GM23338 (cell line): ENCODE measurements around the gene VAMP7.

Source experiments
- EZH2 ChIP-seq: fragments of 200-600 bp; sonication (generic); IDR thresholded peaks from one replicate; pipeline ENCODE4 v1.8.0; 2017; ENCODE audit warnings: antibody characterized with exemption, mild to moderate bottlenecking, low read depth; ENCODE audit not compliant: unreplicated experiment
- NANOG ChIP-seq: IDR thresholded peaks from 2 replicates; pipeline ENCODE4 v1.6.1; 2016; ENCODE audit warnings: antibody characterized with exemption, borderline replicate concordance
- POLR2AphosphoS5 ChIP-seq: IDR thresholded peaks from 2 replicates; pipeline ENCODE4 v1.6.1; 2016; ENCODE audit warnings: antibody characterized with exemption, low read depth
- TF ChIP-seq, protein P1 (sequence below), 2 experiments: fragments of 200-600 bp in 1 of 2; sonication (generic) in 1 of 2; conservative IDR thresholded peaks; 2 replicates each; pipeline versions ENCODE4 v1.5.1 to v1.6.1; 2016 to 2017; ENCODE audit warnings: antibody characterized with exemption in 2 of 2, low read depth in 2 of 2, mild to moderate bottlenecking in 2 of 2, moderate library complexity in 1 of 2
- TF ChIP-seq, protein P2 (sequence below): IDR thresholded peaks from one replicate; pipeline ENCODE4 v1.6.1; 2018; ENCODE audit warnings: antibody characterized with exemption; ENCODE audit not compliant: unreplicated experiment

DNA sequence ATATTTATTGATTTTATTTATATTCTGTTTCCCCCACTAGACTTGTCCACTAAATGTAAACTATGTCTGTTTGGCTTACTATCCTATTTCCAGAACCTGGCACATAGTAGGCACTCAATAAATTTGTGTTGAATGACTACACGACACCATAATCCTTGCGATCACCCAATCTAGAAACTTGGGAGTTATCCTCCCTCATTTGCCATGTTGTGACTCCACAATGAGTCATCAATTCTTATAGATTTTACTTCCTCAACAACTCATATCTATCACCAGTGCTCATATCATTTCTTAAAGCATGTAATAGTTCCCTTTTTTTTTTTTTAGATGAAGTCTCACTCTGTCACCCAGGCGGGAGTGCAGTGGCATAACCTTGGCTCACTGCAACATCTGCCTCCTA is 39.9 kb upstream of the VAMP7 start:
- TF ChIP-seq, protein P1, sequence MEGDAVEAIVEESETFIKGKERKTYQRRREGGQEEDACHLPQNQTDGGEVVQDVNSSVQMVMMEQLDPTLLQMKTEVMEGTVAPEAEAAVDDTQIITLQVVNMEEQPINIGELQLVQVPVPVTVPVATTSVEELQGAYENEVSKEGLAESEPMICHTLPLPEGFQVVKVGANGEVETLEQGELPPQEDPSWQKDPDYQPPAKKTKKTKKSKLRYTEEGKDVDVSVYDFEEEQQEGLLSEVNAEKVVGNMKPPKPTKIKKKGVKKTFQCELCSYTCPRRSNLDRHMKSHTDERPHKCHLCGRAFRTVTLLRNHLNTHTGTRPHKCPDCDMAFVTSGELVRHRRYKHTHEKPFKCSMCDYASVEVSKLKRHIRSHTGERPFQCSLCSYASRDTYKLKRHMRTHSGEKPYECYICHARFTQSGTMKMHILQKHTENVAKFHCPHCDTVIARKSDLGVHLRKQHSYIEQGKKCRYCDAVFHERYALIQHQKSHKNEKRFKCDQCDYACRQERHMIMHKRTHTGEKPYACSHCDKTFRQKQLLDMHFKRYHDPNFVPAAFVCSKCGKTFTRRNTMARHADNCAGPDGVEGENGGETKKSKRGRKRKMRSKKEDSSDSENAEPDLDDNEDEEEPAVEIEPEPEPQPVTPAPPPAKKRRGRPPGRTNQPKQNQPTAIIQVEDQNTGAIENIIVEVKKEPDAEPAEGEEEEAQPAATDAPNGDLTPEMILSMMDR (conservative IDR thresholded peaks at IDR 0.05; ENCODE audit: low read depth in 2 of 2) = no peak
- TF ChIP-seq EZH2 (no peak), NANOG (no peak), POLR2AphosphoS5 (no peak)
- TF ChIP-seq, protein P2, sequence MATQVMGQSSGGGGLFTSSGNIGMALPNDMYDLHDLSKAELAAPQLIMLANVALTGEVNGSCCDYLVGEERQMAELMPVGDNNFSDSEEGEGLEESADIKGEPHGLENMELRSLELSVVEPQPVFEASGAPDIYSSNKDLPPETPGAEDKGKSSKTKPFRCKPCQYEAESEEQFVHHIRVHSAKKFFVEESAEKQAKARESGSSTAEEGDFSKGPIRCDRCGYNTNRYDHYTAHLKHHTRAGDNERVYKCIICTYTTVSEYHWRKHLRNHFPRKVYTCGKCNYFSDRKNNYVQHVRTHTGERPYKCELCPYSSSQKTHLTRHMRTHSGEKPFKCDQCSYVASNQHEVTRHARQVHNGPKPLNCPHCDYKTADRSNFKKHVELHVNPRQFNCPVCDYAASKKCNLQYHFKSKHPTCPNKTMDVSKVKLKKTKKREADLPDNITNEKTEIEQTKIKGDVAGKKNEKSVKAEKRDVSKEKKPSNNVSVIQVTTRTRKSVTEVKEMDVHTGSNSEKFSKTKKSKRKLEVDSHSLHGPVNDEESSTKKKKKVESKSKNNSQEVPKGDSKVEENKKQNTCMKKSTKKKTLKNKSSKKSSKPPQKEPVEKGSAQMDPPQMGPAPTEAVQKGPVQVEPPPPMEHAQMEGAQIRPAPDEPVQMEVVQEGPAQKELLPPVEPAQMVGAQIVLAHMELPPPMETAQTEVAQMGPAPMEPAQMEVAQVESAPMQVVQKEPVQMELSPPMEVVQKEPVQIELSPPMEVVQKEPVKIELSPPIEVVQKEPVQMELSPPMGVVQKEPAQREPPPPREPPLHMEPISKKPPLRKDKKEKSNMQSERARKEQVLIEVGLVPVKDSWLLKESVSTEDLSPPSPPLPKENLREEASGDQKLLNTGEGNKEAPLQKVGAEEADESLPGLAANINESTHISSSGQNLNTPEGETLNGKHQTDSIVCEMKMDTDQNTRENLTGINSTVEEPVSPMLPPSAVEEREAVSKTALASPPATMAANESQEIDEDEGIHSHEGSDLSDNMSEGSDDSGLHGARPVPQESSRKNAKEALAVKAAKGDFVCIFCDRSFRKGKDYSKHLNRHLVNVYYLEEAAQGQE = no peak
